GM12878 (cell line): ENCODE data around the gene MSH3. TPM values are rescaled to one million over a fixed set of nuclear protein-coding genes. Genes with fewer than 3 reads are reported as not detected.
"Not testable (repeated sequence)": the region's sequence is repeated elsewhere in the genome, so short reads cannot be mapped to it uniquely, and the experiment has no call there.

Experiments used
- ATAC-seq: fragments of 200-7000 bp; cut with Tn5 transposase; 3 replicates; pipeline ENCODE4 v1.9.1; 2020; ENCODE audit warnings: mild to moderate bottlenecking, moderate library complexity
- BruUV-seq: library from RNA; stranded (reverse); fragments of 400-500 nt; replicated peaks from 2 replicates; lab custom pipeline; 2021; lab: Mats Ljungman, UMichigan
- CTCF ChIA-PET: fragments of 300-600 bp; sonication (Branson Sonifier 250); formaldehyde crosslinking; extraction: SDS; loops from one replicate; lab custom pipeline; 2021; ENCODE audit warnings: inconsistent platforms; lab: Yijun Ruan, JAX
- POLR2A ChIA-PET: fragments of 350-600 bp; formaldehyde crosslinking; extraction: SDS; loops from one replicate; lab custom pipeline; 2021; ENCODE audit warnings: inconsistent platforms; lab: Charles Lee
- RAD21 ChIA-PET: fragments of 300-600 bp; sonication (Branson Sonifier 250); formaldehyde crosslinking; loops from one replicate; lab custom pipeline; 2023; ENCODE audit warnings: antibody characterized with exemption; ENCODE audit not compliant: unreplicated experiment; lab: Charles Lee
- SMC1A ChIA-PET: fragments of 300-600 bp; sonication (Branson Sonifier 250); formaldehyde crosslinking; loops from one replicate; lab custom pipeline; 2023; ENCODE audit not compliant: unreplicated experiment, uncharacterized antibody; lab: Charles Lee
- DNase-seq: peaks from one replicate; pipeline ENCODE4 v3.0.0-alpha.2; 2011; ENCODE audit warnings: low read depth, low spot score
- FAIRE-seq: peaks from 3 replicates; lab custom pipeline; 2011; peaks lifted over from hg19 to GRCh38; lab: Jason Lieb, UNC
- H2AFZ ChIP-seq: 2 replicates; pipeline ENCODE4 v1.6.0; 2011; ENCODE audit warnings: low read depth, low read length, control low read depth; ENCODE audit not compliant: control insufficient read depth
- H3K27ac ChIP-seq: 2 replicates; pipeline ENCODE4 v1.5.1; 2011; ENCODE audit warnings: control low read depth; ENCODE audit not compliant: control insufficient read depth, insufficient read depth
- H3K27me3 ChIP-seq, 2 experiments: replicated peaks in 1 of 2; 2 replicates each; pipeline versions ENCODE4 v1.6.0 to v1.6.1; 2011; ENCODE audit warnings: low read length in 1 of 2; ENCODE audit not compliant: control insufficient read depth in 2 of 2, insufficient read depth in 2 of 2
- H3K36me3 ChIP-seq, 2 experiments: 2 replicates each; pipeline ENCODE4 v1.5.1; 2011; ENCODE audit warnings: low read length in 1 of 2; ENCODE audit not compliant: control insufficient read depth in 2 of 2, insufficient read depth in 2 of 2
- H3K4me1 ChIP-seq: 2 replicates; pipeline ENCODE4 v1.6.1; 2011; ENCODE audit warnings: mild to moderate bottlenecking, low read length, moderate library complexity, mixed read lengths; ENCODE audit not compliant: control insufficient read depth, insufficient read depth
- H3K4me2 ChIP-seq: 2 replicates; pipeline ENCODE4 v1.6.0; 2011; ENCODE audit warnings: control low read depth; ENCODE audit not compliant: control insufficient read depth, insufficient read depth
- H3K4me3 ChIP-seq: fragments of 200-600 bp; sonication (generic); 2 replicates; pipeline ENCODE4 v1.5.1; 2016
- H3K79me2 ChIP-seq: 2 replicates; pipeline ENCODE4 v1.6.0; 2011; ENCODE audit warnings: low read length; ENCODE audit not compliant: control insufficient read depth, insufficient read depth
- H3K9ac ChIP-seq: 2 replicates; pipeline ENCODE4 v1.8.0; 2011; ENCODE audit warnings: low read length, control low read depth, mixed read lengths; ENCODE audit not compliant: control insufficient read depth, insufficient read depth
- H3K9me3 ChIP-seq: replicated peaks from 3 replicates; pipeline ENCODE4 v1.5.1; 2011; ENCODE audit warnings: mild to moderate bottlenecking, low read length; ENCODE audit not compliant: control insufficient read depth, insufficient read depth
- H4K20me1 ChIP-seq: 2 replicates; pipeline ENCODE4 v1.6.0; 2011; ENCODE audit not compliant: control insufficient read depth, insufficient read depth
- CBX5 ChIP-seq: sonication (generic); IDR thresholded peaks from 2 replicates; pipeline ENCODE4 v1.6.1; 2016; ENCODE audit warnings: low read depth, moderate library complexity, mild to moderate bottlenecking, inconsistent platforms
- CHD2 ChIP-seq: IDR thresholded peaks from 2 replicates; pipeline ENCODE4 v1.6.1; 2011; ENCODE audit warnings: low read depth, low read length, improper control_type of control experiment, borderline replicate concordance
- ESRRA ChIP-seq: IDR thresholded peaks from 2 replicates; pipeline ENCODE4 v1.6.1; 2012; ENCODE audit warnings: mild to moderate bottlenecking, low read length, improper control_type of control experiment
- HDGF ChIP-seq: fragments of 450-650 bp; IDR thresholded peaks from 2 replicates; pipeline ENCODE4 v1.6.1; 2016; ENCODE audit warnings: antibody characterized with exemption
- POLR2AphosphoS2 ChIP-seq: IDR thresholded peaks from 2 replicates; pipeline ENCODE4 v1.6.1; 2011; ENCODE audit warnings: low read depth, mild to moderate bottlenecking, low read length, improper control_type of control experiment, moderate library complexity
- ZNF274 ChIP-seq: IDR thresholded peaks from one replicate; pipeline ENCODE4 v1.8.0; 2011; ENCODE audit not compliant: insufficient read length, insufficient read depth
- WGBS: methylation state at CpG from one replicate; pipeline ENCODE4 v1.1.6; 2016; ENCODE audit warnings: low lambda C conversion rate; ENCODE audit not compliant: insufficient replicate concordance, insufficient coverage; ENCODE audit errors: missing lambda C conversion rate; 5-methylcytosine and 5-hydroxymethylcytosine counted together
- in situ Hi-C: fragments of 300-500 bp; cut with MboI; formaldehyde crosslinking; loops from 9 replicates; pipeline ENCODE4 v1.14.3; 2018; ENCODE audit warnings: mixed read lengths
- intact Hi-C: fragments of 100-400 bp; cut with micrococcal nuclease; formaldehyde crosslinking; loops from one replicate; pipeline ENCODE4 v1.14.2; 2022; ENCODE audit not compliant: unreplicated experiment
- polyA plus RNA-seq, 11 experiments: library from polyadenylated mRNA; depleted of rRNA in 4 of 11; unstranded in 6 of 11; stranded (reverse) in 5 of 11; fragments of >200 nt; fragmentation: Nextera tagmentation in 4 of 11; fragmentation: Illumina TruSeq in 1 of 11; extraction: Ambion mirVana in 4 of 11; extraction: Trizol in 1 of 11; gene quantifications; 1 replicate in 1 of 11; 2 replicates in 10 of 11; pipeline versions ENCODE4 v1.2.1 to v1.2.3, GENCODE V29; 2011 to 2016; ENCODE audit warnings: inconsistent platforms in 2 of 11, missing spikeins in 2 of 11, low read depth in 1 of 11
- total RNA-seq, 4 experiments: library from RNA; depleted of rRNA in 3 of 4; stranded (reverse); fragments of >200 nt in 3 of 4; fragmentation: Illumina TruSeq in 1 of 4; extraction: Trizol in 1 of 4; gene quantifications; 2 replicates each; pipeline versions ENCODE4 v1.2.1 to v1.2.3, GENCODE V29; 2013 to 2021
- TF ChIP-seq, protein P1 (sequence below): IDR thresholded peaks from 2 replicates; pipeline ENCODE4 v1.6.1; 2012; ENCODE audit warnings: improper control_type of control experiment, low read depth, low read length; ENCODE audit not compliant: insufficient replicate concordance

Gene MSH3
- total and polyA plus RNA-seq, 10 of the 15 experiments (the other 5 are each of a cell fraction or from before 2014, with no cell fraction given) = 4.7 to 17.5 (median 12.2) TPM

DNA sequence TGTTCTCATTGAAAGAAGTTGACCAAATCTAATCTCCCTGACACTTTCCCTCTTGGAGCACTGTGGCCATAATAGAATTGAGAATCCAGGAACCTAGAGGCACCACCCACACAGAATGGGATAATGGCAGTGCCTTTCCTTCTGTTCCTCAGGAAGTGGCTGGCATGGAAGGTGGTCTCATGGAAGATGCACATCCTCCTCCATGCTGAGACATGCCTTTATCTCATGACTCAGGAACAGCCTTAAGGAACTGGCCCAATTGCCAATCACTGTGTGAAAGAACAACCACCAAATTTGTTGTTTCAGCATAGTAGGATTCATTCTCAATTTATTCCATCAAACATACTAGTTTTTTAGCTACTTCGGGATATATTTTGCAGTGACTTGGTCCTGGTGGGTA is 168.2 kb downstream of the MSH3 start (continued):
- TF ChIP-seq CHD2 (no peak), ESRRA (no peak), HDGF (no peak), POLR2AphosphoS2 (no peak), ZNF274 (no peak), CBX5 (no peak)
- TF ChIP-seq, protein P1, sequence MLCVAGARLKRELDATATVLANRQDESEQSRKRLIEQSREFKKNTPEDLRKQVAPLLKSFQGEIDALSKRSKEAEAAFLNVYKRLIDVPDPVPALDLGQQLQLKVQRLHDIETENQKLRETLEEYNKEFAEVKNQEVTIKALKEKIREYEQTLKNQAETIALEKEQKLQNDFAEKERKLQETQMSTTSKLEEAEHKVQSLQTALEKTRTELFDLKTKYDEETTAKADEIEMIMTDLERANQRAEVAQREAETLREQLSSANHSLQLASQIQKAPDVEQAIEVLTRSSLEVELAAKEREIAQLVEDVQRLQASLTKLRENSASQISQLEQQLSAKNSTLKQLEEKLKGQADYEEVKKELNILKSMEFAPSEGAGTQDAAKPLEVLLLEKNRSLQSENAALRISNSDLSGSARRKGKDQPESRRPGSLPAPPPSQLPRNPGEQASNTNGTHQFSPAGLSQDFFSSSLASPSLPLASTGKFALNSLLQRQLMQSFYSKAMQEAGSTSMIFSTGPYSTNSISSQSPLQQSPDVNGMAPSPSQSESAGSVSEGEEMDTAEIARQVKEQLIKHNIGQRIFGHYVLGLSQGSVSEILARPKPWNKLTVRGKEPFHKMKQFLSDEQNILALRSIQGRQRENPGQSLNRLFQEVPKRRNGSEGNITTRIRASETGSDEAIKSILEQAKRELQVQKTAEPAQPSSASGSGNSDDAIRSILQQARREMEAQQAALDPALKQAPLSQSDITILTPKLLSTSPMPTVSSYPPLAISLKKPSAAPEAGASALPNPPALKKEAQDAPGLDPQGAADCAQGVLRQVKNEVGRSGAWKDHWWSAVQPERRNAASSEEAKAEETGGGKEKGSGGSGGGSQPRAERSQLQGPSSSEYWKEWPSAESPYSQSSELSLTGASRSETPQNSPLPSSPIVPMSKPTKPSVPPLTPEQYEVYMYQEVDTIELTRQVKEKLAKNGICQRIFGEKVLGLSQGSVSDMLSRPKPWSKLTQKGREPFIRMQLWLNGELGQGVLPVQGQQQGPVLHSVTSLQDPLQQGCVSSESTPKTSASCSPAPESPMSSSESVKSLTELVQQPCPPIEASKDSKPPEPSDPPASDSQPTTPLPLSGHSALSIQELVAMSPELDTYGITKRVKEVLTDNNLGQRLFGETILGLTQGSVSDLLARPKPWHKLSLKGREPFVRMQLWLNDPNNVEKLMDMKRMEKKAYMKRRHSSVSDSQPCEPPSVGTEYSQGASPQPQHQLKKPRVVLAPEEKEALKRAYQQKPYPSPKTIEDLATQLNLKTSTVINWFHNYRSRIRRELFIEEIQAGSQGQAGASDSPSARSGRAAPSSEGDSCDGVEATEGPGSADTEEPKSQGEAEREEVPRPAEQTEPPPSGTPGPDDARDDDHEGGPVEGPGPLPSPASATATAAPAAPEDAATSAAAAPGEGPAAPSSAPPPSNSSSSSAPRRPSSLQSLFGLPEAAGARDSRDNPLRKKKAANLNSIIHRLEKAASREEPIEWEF = no peak

DNA sequence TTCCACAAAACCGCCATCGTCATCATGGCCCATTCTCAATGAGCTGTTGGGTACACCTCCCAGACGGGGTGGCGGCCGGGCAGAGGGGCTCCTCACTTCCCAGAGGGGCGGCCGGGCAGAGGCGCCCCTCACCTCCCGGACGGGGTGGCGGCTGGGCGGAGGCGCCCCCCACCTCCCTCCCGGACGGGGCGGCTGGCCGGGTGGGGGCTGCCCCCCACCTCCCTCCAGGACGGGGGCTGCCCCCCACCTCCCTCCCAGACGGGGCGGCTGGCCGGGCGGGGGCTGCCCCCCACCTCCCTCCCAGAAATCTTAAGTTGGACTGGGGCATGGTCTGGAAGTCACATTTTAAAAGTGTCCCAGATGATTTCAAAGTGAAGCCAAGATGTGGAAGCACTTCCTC is 169.7 kb downstream of the MSH3 start:
- H3K79me2 ChIP-seq, H3K9ac ChIP-seq, ATAC-seq, intact Hi-C loops, H3K4me1 ChIP-seq, DNase-seq, H3K36me3 ChIP-seq, SMC1A ChIA-PET, POLR2A ChIA-PET, H4K20me1 ChIP-seq, BruUV-seq, H3K27ac ChIP-seq, H3K27me3 ChIP-seq, H3K4me3 ChIP-seq, H3K9me3 ChIP-seq, in situ Hi-C loops, H3K4me2 ChIP-seq, FAIRE-seq, RAD21 ChIA-PET, H2AFZ ChIP-seq, CTCF ChIA-PET: not testable (repeated sequence)
- 98% methylated on average over 9 of the region's 22 CpGs for WGBS
